ENCODE measurements around the gene ALDH1A2.

ALDH1A2 gene

DNA sequence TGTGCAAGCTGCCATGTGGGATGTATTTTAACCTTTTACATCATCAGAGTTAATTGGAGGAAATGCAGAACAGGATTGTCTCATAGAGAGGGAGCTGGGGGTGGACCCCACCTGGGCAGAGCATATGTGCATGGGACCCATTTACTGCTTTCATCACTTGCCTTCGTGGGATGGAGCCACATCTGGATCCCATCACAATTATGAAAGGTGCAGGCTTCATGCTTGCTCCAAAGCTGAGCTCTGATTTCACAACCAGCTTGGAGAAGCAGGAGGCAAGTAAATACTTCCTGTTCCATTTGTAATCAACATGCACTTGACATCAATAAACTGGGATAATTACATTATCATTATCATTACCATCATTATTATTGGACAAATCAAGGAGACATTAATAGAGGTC, 161.9 kb downstream of the ALDH1A2 start:
- TF ChIP-seq, protein P1, sequence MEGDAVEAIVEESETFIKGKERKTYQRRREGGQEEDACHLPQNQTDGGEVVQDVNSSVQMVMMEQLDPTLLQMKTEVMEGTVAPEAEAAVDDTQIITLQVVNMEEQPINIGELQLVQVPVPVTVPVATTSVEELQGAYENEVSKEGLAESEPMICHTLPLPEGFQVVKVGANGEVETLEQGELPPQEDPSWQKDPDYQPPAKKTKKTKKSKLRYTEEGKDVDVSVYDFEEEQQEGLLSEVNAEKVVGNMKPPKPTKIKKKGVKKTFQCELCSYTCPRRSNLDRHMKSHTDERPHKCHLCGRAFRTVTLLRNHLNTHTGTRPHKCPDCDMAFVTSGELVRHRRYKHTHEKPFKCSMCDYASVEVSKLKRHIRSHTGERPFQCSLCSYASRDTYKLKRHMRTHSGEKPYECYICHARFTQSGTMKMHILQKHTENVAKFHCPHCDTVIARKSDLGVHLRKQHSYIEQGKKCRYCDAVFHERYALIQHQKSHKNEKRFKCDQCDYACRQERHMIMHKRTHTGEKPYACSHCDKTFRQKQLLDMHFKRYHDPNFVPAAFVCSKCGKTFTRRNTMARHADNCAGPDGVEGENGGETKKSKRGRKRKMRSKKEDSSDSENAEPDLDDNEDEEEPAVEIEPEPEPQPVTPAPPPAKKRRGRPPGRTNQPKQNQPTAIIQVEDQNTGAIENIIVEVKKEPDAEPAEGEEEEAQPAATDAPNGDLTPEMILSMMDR (IDR thresholded peaks at IDR 0.05): no peak
- Histone ChIP-seq H3K36me3 (no peaks in the 10 kb centered on the region), H3K4me1 (ENCODE audit: control insufficient read depth in 1 of 2, insufficient read depth in 1 of 2, low read depth in 1 of 2, low read length in 1 of 2) (no peaks in the 10 kb centered on the region), H3K27me3 (peaks cover 15% of the 10 kb centered on the region), H3K9me3 (no peaks in the 10 kb centered on the region), H3K27ac (no peak overlapping the region), H3K4me3 (ENCODE audit: low read depth in 1 of 2, low read length in 1 of 2) (no peak overlapping the region)

Measured in neutrophil (primary cell).